Embryonic facial prominence (tissue), 1 donor: ENCODE measurements around the gene CACNA1H.

Source experiments
- DNase-seq: peaks from one replicate; pipeline ENCODE4 v3.0.0-alpha.2; 2016; ENCODE audit errors: extremely low spot score

Gene CACNA1H

DNA sequence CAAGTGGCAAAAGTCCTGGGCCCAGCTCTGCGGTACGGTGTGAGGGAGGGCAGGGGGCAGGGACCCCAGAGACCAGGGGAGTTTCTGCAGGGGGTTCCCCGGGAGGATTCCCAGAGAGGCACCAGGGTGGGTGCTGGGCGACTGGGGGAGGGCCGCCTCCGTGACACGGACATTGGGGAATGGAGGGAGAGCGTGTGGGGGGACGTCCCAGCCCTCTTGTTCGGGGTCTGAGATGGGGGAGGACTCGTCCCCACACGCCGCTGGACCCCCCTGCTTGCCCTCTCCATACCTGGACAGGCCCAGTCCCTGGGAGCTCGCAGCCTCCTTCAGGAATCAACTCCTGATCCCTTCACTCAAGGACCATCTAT lies 30.5 kb upstream of the CACNA1H start:
- no peak for DNase-seq

DNA sequence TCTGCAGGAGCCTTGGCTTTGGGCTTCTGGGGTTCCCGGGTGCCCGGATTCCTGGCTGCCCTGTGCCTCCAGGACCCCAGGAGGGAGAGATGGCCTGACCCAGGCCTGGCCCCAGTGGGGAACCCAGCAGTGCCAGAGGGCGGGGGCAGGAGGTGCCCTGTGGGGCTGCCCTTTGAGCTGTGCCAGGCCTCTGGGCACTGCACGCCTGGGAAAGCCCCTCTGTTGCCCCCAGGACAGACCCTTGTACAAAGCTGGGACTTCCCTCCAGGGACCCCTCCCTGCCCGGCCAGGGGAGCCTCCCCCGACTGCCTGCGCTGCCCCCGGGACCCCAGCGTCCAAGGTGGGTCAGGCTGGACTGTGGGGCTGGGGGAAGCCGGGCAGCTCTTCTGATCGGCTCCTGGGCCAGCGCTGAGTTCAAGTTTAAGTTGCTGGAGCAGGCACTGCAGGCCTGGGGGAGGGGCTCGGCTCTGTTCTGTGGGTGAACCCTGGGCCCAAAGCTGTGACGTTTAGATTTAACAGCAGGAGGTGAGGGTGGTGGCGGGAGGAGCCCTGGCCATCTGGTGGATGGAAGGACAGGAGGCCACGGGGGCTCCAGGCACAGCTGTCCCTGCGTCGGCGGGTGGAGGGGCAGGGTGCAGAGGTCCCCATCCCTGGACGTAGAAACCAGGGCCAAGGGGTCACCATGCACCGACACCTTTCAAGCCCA lies 29.2 kb upstream of the CACNA1H start:
- DNase-seq, result no peak

DNA sequence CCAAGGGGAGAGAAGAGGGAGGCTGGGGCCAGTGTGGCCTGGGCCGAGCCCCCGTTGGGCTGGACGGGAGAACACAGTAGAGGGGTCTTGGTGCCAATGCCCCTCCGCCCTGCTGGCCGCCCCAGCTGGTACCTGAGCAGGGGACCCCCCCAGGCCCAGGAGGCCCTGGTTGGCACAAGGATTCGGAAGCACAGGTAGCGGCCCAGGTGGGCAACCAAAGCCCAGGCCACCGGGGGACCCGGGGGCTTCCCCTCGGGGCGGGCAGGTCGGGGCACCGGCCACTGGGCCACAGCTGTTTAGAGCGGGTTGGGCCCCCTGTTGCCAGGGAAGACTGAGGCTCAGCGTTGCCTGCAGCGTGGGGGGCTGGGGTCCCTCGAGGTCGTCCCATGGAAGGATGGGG lies 28.6 kb upstream of the CACNA1H start:
- no peak for DNase-seq

DNA sequence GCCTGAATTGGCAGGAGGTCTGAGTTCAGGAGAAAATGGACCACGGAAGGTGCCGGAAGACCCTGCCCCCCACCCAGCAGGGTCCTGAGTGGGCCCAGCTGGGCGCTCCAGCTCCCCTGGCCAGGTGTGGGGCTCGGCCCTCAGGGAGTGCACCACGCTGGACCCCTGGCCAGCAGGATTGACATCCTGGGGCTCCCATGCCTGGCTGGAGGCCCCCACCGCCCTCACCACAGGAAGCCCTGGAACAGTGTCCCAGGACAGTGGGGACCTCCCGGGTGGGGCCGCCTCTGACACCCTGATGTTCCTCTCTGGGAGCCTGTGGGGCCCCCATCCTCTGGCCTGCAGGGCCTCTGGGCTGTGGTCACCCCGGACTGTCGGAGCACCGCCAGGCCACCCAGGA lies 28.1 kb upstream of the CACNA1H start:
- no peak for DNase-seq

DNA sequence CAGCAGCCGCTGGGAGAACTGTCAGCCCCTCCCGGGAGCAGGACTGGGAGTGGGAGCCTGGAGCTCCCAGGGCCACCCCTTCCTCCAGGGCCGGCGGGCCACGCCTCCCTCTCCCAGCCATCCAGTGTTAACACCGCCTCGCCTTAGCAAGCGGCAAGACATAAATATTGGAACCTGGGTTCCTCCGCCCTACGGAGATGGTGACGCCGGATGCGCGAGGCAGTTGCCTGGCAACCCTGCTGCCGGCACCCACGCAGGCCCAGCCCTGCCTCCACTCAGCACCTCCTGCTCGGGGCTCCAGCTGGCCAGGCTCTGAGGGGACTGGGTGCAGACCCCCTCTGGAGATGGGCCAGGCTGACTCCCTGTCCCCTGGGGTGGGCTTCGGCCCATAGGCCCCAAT lies 27.4 kb upstream of the CACNA1H start:
- no peak for DNase-seq

DNA sequence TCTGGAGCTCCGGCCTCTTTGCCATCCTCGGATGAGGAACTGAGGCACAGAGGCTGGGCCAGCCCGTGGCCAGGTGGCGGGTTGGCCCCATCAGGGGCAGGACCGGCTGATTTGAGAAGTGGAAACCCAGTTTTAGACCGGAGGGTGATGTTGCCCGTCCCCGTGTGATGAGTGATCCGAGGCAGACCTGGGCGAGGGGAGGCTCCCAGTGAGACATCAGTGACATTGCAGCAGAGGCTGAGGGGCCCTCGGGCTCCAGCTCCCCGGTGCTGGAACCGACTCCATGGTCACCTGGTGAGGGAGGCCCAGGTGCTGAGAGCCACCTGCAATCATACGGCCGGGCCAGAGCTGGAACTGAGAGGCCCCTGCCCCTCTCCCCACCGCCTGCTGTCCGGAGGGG lies 26.9 kb upstream of the CACNA1H start:
- no peak for DNase-seq

DNA sequence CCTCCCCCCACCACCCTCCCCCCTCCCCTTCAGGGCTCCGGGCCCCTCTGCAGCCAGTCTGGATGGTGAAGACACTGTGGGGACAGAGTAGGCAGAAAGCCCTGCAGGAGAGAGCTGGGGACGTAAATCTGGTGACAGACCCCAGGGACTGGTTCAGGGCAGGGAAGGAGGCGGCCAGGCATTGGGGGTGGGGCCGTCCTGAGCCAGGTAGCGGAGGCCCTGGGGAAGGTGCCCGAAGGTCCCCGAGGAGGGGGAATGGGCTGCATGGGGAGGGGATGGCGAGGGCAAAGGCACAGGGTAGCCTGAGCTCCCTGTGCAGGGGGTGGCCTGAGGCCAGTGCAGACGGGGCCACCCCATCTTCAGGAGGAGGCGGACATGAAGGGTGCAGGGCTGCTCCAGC lies 26.3 kb upstream of the CACNA1H start:
- DNase-seq, result no peak

DNA sequence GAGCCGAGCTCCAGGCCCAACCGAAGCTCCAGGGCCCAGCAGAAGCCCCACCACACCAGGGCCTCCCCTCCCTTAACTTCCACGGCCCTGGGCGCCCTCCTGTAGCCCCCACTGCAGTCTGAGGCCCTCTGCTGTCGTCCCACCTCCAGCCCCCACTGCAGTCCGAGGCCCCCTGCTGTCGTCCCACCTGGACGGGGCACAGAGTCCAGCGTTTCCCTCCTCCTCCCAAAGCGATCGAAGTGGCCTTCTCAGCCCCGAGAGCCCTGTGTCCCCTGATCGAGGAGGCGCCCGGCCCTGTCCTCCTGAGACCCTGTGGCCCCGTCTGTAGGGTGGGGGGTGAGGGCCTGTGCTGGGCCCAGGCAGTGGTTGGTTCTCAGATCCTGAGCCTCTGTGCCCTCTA lies 25.8 kb upstream of the CACNA1H start:
- DNase-seq, result no peak

DNA sequence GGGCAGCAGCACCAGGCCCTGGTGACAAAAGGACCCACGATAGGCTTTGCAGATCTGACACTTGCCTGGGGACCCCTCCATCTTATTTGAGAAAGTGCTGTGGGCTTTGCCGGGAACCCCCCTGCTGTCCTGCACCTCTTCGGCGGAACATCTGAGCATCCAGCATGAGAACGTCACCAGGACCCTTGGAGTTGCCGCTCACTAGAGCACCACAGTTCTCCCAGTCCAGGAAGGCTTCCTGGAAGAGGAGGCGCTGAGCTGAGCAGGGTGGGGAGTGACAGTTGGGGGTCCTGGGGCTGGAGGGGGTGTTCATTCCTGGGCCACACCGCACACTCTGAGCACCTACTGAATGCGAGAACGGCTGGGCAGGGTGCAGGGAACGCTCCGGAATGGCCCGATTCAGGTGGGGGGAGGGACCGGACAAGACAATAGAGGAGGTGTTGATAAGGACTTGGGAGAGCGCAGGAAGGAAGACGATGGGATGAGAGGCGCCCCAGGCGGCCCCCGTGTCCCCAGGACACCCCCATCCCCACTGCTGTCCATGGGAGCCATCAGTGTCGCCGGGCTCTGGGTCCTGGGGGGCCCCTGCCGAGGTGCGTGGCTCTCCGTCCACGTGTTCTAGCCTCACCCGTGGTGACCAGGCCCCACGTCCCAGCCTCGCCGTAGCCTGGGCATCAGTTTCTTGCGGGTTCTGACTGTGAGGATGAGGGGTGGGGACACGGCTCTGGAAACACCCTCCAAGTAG lies 24.8 kb upstream of the CACNA1H start:
- DNase-seq, result no peak

DNA sequence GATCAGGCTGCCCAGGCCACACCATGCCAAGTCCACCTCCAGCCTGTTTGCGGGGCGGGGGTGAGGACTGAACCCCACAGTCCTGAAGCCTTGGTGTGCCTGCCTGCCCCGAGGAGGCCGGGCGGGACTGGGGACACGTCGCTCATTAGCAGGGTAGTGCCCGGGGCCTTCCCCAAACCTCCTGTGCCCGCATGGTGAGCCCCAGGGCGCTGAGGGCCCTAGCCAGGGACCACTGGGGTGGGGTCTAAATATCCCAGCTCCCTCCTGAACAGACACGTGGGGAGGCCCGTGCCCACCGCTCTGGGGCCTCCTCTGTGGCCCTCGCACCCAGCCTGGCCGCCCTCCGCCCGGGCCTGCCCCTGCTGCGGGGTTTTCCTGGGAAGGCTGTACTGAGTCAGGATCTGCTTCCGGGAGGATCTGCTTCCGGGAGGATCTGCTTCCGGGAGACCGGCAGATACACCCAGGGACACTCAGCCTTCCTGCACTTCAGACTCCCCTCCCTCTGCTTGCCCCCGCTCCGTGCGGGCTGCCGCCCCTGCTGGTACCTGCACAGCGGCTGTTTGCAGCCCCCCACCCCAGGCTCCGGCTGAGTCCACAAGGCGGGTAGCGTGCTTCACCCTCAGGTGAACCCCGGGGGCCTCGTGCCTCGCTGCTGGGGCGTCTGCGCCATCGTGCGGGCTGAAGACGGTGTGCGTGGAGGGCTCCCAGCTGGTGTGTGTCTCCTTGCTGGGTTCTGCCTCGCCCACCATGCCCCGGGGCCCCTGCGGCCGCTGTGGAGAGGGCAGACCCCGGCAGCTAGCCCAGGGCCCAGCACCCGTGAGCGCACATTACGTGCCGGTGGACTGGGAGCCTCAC lies 23.6 kb upstream of the CACNA1H start:
- no peak for DNase-seq

DNA sequence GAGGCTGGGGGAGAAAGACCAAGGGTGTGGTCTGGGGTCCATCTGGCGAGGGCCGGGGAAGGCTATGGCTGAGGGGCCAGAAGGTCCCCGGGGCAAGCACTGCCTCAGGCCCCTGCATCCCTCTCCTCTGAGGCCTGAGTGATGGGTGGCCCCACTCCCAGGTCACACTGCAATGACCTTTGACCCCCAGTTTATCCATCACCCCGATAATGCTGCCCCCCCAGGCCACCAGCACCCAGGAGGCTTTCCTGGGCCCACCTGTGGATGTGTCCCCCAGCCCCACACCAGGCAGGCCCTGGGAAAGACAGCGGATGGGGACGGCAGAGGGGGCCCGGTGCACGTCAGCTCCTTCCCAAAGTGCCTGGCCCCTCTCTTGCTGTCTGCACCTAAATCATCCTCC lies 22.5 kb upstream of the CACNA1H start:
- DNase-seq, result no peak

DNA sequence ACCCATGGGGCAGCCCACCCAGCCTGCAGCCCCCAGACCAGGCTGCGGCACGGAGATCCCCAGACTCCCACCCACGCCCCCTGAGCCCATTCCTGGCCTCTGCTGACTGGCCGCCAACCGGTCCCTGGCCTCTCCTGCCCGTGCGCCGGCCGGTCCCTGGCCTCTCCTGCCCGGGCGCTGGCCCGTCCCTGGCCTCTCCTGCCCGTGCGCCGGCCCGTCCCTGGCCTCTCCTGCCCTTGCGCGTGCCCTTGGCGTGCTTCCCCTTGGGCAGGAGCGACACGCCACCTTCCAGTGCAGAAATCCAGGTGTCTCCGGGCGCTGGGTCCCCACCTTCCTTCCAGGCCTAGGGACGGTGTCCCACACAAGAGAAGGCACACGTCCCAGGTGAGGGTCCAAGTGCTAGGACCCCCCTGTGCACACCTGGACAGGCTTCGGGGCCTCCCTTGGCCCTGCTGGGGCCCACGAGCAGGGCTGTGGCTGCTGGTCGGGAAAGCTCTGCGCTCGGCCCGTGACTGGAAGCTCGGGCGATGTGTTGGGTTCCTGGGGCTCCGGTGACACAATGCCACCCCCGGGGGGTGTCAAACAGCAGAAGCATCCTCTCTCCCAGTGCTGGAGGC lies 21.4 kb upstream of the CACNA1H start:
- no peak for DNase-seq

DNA sequence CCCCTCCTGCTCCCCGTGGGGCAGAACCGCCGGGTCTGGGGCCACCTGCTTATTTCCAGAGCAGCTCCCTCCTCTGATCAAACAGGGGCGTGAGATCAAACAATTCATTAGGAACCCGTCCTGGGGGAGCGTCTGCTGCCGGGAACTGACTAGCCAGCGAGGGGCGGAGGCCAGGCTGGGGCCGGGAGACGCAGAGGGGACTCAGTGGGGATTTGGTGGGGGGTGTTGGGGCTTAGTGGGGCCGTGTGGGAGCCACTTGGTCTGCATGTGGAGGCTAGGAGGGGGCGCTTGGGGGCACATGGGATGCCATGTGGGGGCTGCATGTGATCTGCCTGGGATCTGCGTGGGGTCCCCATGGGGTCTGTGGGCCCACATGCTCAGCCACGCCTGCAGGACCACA lies 20.5 kb upstream of the CACNA1H start:
- DNase-seq, result no peak

DNA sequence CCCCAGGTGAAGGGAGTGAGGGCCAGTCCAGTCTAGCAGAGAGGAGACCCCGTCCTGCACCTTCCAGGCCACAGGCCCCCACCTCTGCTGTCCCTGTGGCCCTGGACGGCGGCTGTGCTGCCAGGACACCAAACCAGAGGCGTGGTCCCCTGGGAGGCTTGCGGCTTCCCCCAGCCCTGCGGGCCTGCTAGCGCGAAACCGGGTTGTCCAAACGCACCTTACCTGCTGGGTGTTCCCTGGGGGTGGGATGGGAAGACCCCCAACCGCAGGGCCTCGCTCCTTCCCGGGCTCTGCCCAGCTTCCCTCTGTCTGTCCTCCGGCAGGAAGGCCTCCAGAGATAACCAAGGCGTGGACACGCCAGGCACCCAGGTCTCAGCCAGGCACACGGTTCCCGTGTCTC lies 19.6 kb upstream of the CACNA1H start:
- no peak for DNase-seq

DNA sequence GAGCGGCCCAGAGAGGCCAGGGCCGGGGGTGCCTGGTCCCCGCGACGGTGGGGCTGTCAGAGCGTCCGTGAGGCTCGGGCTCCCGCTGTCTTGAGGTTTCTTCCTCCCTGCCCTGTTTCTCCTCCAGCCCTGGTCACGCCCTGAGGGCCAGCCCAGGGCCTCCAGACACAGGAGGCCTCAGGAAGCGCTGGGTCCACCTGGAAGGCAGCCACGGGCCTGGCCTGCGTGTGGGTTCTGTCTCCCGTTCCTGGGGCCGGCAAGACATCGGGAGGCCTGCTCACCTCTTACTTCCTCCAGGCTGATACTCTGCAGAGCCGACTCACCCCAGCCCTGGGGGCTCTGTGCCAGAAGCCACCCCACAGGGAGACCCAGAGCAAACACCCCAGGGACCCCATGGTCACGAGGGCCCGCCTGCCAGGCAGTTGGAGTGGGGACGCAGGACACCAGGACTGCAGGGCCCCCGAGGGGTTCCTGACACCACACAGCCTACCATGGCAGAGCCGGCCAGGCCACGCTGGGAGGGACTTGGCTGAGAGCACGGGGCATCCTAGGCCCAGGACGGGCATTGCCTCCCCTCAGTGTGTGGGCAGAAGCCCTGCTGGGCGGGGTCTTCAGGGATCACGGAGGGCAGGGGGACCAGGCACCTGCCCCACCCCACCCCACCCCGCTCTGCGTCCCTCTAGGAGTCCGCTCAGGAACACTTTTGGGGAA lies 18.9 kb upstream of the CACNA1H start:
- no peak for DNase-seq

DNA sequence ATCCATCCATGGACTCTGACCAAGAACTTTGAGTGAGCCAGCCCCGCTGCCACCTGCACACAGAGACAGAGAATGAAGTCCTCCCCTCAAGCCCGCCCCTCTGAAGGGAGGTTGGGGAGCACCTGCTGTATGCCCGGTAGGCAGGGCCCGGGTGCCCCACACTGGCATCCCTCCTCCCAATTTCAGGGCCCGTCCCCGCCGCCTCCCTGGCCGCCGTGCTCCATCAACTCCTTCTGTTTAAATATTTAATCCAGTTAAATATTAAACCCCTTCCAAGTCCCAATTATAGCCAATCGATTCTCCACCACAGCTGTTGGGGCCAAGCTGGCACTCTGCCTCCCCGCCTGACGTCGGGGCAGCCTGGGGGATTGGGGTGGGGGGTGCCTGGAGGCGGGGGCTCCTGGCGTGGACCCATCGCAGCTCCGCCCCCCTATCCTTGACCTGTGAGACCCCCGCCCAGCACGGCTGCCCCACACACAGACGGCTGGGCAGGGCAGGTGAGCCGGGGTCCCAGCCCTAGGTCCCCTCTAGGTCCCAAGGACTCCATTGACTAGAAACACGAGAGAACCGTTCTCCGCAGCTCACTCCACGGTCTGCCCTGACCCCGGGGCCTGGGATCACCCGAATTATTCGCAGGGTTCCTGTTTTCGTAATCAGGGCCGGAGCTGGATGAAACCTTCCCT lies 18.0 kb upstream of the CACNA1H start:
- no peak for DNase-seq

DNA sequence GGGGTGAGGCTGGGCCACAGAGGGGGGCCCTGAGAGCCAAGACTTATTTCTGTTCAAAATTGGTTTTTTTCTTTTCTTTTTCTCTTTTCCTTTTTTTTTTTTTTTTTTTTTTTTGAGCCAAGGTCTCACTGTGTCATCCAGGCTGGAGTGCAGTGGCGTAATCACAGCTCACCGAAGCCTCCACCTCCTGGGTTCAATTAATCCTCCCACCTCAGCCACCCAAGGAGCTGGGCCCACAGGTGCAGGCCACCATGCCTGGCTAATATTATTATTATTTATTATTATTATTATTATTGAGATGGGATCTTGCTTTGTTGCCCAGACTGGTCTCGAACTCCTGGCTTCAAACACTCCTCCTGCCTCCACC lies 17.5 kb upstream of the CACNA1H start:
- no peak for DNase-seq

DNA sequence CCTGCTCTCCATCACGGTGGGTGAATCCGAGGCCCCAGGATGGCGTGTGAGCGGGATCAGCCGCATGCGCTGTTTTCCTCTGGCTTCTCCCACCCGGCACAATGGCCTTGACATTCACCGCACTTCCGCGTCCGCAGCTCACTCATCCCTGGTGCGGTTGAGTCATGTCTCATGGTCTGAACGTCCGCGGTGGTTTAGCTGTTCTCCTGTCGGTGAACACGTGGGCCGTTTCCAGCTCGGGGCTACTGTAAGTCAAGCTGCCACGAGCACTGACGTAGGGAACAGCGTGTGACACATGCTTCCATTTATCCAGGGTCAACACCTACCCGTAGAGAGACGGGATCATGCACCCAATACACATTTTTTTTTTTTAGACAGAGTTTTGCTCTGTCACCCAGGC lies 15.3 kb upstream of the CACNA1H start:
- DNase-seq, result no peak

DNA sequence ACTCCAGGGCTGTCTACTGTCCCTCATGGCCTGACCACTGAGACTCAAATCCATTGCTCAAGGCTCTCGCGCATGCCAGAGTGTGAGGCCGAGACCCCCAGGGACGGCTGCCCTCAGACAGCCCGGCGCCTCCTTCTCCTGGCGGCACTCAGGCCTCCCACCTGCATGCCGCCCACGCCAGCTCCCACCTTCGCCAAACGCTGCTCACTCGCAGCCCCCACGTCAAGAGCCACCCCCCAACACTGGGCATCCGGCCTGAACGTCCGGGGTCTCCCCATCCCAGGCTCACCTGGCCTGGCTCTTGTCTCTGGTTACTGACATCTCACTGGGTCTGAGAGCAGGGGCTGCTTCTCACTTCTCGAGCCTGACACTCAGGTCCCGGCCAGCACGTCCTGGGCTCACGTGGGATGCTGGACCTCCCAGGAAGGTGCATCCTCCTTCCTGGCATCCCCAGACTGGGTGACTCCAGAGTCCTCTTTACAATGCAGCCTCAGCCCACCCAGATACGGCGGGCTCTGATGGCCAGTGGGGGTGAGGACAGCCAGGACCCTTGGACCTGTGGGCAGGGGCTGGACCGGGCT lies 12.2 kb upstream of the CACNA1H start:
- no peak for DNase-seq

DNA sequence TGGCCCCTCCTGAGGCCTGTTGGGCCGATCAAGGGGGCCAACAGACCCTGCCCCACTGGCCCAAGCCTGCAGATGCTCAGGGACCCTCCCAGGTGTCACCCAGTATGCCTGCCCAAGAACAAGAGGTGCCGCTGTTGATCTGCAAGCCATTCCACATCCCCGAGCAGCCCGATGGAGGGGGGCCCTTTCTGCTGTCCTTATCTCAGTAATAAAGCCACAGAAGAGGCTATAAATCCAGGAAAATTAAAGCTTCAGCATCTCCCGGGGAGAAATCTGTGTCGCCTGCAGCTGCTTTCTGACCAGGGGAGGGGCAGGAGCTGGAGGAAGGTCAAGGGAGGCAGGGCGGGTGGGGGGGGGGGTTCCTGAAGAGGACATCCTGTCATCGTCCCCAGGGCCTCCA lies 11.7 kb upstream of the CACNA1H start:
- no peak for DNase-seq

DNA sequence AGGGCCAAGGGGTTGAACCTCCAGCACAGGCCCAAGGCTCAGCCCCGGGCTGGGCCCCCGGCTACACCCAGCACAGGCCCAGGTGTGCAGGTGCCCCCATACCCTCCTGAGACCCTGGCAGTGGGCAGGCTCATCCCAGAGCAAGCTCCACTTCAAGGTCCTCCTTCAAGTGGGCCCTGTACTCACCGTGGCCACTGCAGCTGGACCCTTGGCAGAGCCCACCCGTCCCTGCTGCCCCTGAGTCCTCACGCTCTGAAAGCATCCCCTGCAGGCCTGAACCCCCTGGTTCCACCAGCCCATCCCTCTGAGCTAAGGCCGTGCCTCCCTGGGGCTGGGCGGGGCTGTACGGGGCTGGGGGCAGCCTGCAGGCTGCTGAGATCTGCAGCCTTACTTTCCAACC lies 11.2 kb upstream of the CACNA1H start:
- DNase-seq, result no peak
